ENCODE measurements around the gene CD14.

- TF ChIP-seq, protein P1, sequence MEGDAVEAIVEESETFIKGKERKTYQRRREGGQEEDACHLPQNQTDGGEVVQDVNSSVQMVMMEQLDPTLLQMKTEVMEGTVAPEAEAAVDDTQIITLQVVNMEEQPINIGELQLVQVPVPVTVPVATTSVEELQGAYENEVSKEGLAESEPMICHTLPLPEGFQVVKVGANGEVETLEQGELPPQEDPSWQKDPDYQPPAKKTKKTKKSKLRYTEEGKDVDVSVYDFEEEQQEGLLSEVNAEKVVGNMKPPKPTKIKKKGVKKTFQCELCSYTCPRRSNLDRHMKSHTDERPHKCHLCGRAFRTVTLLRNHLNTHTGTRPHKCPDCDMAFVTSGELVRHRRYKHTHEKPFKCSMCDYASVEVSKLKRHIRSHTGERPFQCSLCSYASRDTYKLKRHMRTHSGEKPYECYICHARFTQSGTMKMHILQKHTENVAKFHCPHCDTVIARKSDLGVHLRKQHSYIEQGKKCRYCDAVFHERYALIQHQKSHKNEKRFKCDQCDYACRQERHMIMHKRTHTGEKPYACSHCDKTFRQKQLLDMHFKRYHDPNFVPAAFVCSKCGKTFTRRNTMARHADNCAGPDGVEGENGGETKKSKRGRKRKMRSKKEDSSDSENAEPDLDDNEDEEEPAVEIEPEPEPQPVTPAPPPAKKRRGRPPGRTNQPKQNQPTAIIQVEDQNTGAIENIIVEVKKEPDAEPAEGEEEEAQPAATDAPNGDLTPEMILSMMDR (IDR thresholded peaks at IDR 0.05), result no peak
- no peak for TF ChIP-seq POLR2A (IDR thresholded peaks at IDR 0.05)
Observed at GRCh38 chr5:140587495-140587894, 45.5 kb downstream of the CD14 start.
